Measurements from ENCODE around the gene TCEANC. TPM values are rescaled to one million over a fixed set of nuclear protein-coding genes. Genes with fewer than 3 reads are reported as not detected.

TCEANC gene
- total RNA-seq, 4 donors from 2014 or later: 3.1 to 5.9 (median 4.1) TPM

DNA sequence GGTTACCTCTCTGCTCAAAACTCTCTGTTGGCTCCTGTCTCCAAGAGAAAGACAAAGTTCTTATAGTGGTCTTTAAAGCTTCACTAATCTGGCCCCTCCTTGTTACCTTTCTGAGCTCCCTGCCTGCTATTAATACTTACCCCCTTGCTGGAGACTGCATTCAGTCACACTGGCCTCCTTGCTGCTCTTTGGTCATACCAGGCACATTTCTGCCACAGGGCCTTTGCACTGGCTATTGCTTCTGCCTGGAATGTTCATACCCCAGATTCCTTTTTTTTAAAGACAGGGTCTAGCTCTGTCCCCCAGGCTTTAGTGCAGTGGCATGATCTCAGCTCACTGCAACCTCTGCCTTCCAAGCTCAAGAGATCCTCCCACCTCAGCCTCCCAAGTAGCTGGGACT lies 20.1 kb downstream of the TCEANC start:
- TF ChIP-seq, protein P1, sequence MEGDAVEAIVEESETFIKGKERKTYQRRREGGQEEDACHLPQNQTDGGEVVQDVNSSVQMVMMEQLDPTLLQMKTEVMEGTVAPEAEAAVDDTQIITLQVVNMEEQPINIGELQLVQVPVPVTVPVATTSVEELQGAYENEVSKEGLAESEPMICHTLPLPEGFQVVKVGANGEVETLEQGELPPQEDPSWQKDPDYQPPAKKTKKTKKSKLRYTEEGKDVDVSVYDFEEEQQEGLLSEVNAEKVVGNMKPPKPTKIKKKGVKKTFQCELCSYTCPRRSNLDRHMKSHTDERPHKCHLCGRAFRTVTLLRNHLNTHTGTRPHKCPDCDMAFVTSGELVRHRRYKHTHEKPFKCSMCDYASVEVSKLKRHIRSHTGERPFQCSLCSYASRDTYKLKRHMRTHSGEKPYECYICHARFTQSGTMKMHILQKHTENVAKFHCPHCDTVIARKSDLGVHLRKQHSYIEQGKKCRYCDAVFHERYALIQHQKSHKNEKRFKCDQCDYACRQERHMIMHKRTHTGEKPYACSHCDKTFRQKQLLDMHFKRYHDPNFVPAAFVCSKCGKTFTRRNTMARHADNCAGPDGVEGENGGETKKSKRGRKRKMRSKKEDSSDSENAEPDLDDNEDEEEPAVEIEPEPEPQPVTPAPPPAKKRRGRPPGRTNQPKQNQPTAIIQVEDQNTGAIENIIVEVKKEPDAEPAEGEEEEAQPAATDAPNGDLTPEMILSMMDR (IDR thresholded peaks at IDR 0.05; ENCODE audit: low read depth): no peak

DNA sequence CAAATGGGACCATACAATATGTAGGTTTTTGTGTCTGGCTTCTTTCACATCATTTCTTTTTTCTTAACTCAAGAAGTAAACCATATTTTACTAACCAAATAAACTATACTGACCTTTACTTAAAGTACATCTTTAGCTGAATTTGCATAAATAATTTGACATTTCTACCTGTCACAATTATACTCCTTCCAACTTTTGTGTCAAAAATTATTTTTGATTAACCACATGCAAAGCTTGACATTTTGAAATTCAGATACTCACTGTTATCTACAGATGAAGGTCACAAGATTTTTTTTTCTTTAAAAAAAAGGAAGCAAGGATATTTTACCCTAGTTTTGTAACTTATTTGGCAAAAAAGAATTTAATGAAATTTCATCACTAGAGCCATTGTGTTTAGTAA lies 23.9 kb downstream of the TCEANC start:
- TF ChIP-seq, protein P1 (IDR thresholded peaks at IDR 0.05; ENCODE audit: low read depth): no peak

DNA sequence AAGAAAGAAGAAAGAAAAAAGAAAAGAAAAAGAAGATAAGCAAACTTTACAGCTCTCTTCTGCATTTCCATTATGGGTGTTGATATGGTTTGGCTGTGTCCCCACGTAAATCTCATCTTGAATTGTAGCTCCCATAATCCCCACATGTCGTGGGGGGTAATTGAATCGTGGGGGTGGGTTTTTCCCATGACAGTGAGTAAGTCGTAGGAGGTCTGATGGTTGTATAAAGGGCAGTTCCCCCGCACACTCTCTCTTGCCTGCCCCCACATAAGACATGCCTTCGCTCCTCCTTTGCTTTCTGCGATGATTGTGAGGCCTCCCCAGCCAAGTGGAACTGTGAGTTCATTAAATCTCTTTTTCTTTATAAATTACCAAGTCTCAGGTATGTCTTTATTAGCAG lies 28.7 kb downstream of the TCEANC start:
- TF ChIP-seq, protein P1 (IDR thresholded peaks at IDR 0.05; ENCODE audit: low read depth): no peak

DNA sequence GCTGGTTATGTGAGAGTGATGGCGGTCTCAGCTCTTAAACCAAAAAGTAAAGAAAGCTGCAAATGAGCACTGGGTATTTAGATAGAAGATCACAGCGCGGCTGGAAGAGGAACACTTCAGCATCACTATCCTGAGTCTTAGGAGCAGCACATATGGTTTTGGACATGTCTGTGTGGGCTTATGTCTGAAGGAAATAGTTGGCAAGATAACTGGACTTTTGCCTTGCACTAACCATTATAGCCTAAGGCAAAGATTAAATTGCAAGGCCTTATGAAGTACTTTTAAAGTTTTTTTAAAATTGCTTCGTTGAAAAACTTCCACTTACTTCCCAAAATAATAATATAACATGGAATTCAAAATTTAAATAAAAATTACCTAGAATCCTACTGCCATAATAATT lies 31.4 kb downstream of the TCEANC start:
- TF ChIP-seq, protein P1 (IDR thresholded peaks at IDR 0.05; ENCODE audit: low read depth): no peak

DNA sequence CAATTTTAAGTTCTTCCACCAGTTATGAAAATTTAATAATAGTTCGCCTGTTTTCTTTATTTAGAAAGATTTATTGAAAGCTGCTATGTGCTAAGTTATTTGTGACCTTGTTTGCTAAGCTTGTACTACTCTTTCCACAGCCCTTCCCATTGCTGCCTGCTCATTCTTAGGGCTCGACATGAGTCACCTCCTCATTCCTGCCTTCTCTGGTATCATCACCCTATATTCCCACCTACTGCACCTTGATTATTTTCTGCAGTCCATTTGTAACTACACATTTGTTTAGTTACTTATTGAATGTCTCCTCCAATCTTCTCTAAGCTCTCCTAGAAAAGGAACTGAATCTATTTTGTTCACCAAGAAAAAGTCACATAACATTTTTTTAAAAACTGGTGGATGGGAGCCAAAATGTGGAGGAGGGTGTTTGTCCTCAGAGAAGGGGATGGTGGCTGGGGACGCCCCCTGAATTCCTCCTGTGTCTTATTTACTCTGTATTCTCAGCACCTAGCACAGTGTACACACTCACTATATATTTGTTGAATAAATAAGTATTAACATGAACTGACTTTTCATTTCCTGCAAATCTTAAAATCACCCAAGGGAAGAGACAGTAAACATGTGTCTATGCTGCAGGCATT lies 32.3 kb downstream of the TCEANC start:
- TF ChIP-seq, protein P1 (IDR thresholded peaks at IDR 0.05; ENCODE audit: low read depth): no peak

DNA sequence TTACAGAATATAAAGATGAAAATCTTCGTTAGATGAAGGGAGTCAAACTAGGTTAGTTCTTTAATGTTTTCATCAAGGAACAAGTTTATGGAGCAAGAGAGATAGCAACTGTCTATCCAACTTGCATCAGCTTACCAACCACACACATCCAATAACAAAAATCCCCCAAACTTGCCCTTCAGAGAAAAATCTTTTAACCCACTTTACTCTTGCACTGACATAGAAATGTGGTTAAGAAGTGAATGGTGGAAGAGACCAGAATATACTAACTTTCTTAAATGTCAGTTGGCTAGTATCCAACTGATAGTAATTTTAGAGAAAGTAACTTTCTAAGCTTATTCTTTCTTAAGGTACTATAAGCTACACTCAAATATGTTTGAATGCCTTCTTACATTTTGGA lies 34.3 kb downstream of the TCEANC start:
- TF ChIP-seq, protein P1 (IDR thresholded peaks at IDR 0.05; ENCODE audit: low read depth): no peak

DNA sequence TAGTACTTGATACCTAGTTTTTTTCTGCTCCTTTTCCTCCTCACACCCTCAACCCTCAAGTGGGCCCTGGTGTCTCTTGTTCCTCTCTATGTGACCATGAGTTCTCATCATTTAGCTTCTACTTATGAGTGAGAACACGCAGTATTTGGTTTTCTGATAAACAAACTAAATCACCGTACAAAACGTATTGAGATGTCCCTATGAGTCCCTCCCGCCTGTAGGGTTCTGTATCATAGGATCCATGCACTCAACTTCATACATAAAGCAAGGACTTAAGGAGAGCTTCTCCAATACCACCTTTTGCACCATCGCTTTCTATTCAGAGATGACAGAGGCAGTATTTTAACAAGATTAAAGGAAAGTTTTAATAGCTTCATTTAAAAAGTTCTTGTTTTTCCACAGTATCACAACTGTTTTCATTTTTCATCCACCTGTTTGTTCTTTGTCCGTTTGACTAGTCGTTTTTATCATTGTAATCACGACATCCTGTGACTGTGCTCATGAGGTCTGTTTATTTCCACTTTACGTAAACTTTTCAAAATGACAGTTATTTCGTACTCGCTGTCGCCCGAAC lies 35.5 kb downstream of the TCEANC start:
- TF ChIP-seq, protein P1 (IDR thresholded peaks at IDR 0.05; ENCODE audit: low read depth): no peak
